Cardiac fibroblast (primary cell): ENCODE measurements around the gene CDH20.

Experiments
- DNase-seq, 2 donors: peaks; one replicate each; pipeline versions ENCODE4 v3.0.0 to v3.0.0-alpha.2; 2010; ENCODE audit warnings: low read depth in 2 of 2
- H3K4me3 ChIP-seq, 2 donors: replicated peaks in 1 of 2; 1 replicate in 1 of 2; 2 replicates in 1 of 2; pipeline ENCODE4 v1.5.1; 2011; ENCODE audit warnings: low read depth in 2 of 2, low read length in 2 of 2, mild to moderate bottlenecking in 2 of 2, moderate library complexity in 1 of 2
- TF ChIP-seq, protein P1 (sequence below): IDR thresholded peaks from one replicate; pipeline ENCODE4 v1.5.1; 2011; ENCODE audit warnings: low read depth, mild to moderate bottlenecking, low read length, inconsistent platforms

Gene CDH20

DNA sequence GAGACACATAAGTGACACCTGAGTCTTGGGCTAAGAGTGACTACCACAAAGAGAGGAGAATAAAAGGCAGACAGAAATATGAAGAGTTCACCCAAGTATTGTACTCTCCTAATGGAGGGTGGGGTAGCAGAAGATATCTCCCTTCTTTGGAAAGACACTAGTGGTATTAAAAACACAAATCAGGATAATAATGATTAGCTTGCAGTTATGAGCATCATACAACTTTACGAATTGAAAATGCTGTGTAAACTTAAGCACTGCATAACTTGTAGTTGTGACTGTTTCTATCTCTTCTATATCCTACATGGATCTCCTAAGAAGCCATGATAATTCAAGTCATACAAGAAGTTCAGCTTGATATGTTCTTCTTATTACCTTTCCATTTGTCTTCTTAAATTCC is 38.1 kb upstream of the CDH20 start:
- TF ChIP-seq, protein P1, sequence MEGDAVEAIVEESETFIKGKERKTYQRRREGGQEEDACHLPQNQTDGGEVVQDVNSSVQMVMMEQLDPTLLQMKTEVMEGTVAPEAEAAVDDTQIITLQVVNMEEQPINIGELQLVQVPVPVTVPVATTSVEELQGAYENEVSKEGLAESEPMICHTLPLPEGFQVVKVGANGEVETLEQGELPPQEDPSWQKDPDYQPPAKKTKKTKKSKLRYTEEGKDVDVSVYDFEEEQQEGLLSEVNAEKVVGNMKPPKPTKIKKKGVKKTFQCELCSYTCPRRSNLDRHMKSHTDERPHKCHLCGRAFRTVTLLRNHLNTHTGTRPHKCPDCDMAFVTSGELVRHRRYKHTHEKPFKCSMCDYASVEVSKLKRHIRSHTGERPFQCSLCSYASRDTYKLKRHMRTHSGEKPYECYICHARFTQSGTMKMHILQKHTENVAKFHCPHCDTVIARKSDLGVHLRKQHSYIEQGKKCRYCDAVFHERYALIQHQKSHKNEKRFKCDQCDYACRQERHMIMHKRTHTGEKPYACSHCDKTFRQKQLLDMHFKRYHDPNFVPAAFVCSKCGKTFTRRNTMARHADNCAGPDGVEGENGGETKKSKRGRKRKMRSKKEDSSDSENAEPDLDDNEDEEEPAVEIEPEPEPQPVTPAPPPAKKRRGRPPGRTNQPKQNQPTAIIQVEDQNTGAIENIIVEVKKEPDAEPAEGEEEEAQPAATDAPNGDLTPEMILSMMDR: no peak
- no peak overlapping the region for H3K4me3 ChIP-seq
- DNase-seq: no peak

DNA sequence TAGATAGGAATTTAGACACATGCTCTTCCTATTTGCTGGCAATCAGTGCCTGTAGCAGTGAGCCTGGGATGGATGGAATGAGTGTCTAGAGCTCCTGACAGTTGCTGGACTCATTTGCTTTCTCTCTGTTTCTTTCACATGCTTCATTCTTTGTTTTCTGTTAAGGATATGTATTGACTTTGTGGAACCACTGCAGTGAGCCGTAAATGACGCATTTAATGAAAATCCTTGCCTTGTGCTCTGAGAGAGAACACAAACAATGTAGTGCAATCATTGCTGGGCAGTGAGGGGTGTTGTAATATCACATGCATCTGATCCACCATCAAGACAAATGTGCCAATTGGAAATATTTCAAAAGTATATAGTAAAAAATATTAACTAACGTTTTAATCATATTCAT is 25.2 kb upstream of the CDH20 start:
- no peak overlapping the region for H3K4me3 ChIP-seq
- TF ChIP-seq, protein P1: no peak
- DNase-seq: peak in 1 of 2 donors; percentile 3

DNA sequence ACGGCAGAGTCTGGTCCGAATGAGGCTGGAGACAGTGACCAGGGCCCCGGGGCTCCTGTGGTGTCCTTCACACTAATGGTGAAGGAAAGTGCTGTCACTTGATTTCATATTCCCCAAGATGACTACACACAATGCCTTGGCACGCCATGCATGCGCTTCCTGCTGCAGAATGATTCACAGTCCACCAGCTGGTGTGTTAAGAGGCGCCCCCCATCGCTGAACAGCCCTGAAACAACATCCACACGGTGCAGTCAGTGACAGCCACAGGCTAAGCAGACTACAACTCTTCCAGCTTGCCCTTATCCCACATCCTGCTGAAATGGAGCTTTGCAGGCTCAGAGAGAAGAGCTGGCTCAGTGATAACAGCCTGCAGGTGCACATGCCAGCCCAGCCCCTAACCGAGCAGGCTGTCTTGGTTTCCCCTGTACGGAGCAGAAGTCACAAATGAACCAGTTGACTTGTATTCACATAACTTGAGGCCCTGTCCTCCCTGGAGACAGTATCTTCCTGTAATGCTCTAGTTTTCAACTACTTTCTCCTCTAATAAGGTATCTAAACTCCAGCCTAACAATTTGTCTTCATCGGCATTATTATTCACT is 24.3 kb upstream of the CDH20 start:
- TF ChIP-seq, protein P1: no peak
- peak in 1 of 2 donors; percentile 29 for DNase-seq

DNA sequence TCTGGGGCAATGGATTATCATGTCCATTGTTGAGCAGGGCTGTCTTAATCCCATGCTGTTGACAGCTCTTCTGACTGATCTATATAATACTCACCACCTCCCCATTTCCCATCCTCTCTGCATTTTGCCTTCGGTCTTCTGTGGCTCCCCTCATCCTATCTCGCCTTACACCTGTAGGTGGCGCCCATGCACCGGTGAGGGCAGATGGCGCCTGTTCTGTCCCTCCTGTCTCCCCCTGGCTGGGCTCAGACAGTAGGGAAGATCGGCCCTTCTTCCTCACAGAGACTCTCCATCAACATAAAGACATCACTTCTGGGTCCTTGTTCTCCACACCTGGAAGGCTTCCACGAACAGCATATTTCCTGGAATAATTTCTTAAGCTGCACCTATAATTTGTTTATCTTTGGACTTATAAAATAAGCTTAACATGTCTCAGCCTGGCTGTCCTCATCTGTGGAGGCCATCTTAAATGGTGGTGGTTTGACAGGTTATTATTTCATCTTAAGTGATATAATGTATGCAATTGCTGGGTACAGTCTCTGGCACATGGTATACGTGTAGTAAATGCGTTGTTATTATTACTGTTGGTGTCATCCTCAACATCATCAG is 10.9 kb upstream of the CDH20 start:
- TF ChIP-seq, protein P1: peak; percentile 97
- H3K4me3 ChIP-seq: no peak overlapping the region
- DNase-seq: peak; percentile 67 to 72

More for the DNA sequence above, 24.3 kb upstream of the CDH20 start:
- no peak overlapping the region for H3K4me3 ChIP-seq

DNA sequence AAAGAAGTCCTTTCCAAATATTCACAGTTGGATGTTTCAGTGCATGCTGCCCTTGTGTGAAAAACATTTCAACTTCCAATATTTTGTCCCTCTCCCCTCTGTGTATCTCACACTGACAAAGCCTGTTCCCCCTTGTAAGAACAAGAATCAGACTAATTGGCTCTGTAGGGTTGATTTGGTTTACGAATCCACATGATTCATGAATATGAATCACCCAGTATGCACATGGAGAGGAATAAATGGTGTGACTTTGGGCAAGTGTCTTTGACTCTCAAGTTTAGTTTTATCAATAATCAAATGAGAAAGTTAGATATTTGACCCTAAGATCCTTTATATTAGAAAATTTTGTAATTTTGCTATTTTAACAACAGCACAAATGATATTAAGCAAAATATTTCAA is 9.3 kb upstream of the CDH20 start:
- TF ChIP-seq, protein P1: no peak
- no peak overlapping the region for H3K4me3 ChIP-seq
- DNase-seq: peak in 1 of 2 donors; percentile 32

DNA sequence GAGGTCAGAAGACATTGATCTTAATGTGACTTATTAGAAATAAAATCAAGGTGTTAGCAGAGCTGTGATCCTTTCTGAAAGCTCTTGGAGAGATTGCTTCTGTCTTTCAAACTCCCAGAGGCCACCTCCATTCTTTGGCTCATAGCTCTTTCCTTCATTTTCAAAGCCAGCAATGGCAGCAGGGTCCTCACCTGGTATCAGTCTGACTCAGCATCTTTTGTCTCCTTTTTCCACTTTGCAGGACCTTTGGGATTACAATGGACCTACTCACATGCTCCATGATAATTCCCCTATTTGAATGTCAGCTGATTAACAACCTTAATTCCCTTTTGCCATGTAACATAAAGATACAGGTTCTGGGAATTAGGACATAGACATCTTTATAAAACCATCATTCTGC is 6.8 kb upstream of the CDH20 start:
- TF ChIP-seq, protein P1: no peak
- H3K4me3 ChIP-seq: no peak overlapping the region
- no peak for DNase-seq
